Measurements from ENCODE around the gene SEMA4A.

SEMA4A gene

DNA sequence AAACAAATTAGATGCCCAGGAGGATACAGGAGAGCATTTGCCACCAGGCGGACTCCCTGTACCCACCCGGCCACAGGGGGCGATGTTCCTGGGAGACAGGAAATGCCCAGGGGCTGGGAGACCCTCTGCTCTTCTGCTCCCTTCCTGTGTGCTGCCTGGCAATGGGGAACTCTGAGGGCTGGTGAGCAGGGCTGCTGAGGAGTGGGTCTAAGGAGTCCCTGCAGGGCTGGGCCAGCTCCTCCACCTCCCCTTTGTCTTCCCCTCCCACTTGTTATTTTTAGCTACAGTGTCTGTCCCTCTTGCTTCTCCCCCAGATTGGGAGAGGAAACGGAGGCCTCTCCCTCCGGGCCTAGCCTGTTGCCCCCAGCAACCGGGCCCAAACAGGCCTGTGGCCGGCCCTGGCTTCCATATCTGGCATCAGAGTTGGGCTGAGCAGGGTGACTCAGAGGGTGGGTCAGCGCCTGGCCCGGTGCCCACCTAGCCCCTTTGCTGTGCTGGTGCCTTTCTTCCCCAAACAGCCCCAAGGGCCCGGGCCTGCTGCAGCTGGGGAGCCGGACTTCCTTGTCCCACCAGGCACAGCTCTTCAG is 27.2 kb upstream of the SEMA4A start:
- H3K4me3 ChIP-seq (replicated peaks in 1 of 2; ENCODE audit: low read depth in 2 of 2, low read length in 2 of 2) = peak overlapping the region; percentile 17 to 36
- DNase-seq (ENCODE audit: low read depth in 2 of 2) = peak; percentile 98 to 99
- TF ChIP-seq, protein P1, sequence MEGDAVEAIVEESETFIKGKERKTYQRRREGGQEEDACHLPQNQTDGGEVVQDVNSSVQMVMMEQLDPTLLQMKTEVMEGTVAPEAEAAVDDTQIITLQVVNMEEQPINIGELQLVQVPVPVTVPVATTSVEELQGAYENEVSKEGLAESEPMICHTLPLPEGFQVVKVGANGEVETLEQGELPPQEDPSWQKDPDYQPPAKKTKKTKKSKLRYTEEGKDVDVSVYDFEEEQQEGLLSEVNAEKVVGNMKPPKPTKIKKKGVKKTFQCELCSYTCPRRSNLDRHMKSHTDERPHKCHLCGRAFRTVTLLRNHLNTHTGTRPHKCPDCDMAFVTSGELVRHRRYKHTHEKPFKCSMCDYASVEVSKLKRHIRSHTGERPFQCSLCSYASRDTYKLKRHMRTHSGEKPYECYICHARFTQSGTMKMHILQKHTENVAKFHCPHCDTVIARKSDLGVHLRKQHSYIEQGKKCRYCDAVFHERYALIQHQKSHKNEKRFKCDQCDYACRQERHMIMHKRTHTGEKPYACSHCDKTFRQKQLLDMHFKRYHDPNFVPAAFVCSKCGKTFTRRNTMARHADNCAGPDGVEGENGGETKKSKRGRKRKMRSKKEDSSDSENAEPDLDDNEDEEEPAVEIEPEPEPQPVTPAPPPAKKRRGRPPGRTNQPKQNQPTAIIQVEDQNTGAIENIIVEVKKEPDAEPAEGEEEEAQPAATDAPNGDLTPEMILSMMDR (IDR thresholded peaks at IDR 0.05; ENCODE audit: low read depth, low read length) = peak; percentile 68

DNA sequence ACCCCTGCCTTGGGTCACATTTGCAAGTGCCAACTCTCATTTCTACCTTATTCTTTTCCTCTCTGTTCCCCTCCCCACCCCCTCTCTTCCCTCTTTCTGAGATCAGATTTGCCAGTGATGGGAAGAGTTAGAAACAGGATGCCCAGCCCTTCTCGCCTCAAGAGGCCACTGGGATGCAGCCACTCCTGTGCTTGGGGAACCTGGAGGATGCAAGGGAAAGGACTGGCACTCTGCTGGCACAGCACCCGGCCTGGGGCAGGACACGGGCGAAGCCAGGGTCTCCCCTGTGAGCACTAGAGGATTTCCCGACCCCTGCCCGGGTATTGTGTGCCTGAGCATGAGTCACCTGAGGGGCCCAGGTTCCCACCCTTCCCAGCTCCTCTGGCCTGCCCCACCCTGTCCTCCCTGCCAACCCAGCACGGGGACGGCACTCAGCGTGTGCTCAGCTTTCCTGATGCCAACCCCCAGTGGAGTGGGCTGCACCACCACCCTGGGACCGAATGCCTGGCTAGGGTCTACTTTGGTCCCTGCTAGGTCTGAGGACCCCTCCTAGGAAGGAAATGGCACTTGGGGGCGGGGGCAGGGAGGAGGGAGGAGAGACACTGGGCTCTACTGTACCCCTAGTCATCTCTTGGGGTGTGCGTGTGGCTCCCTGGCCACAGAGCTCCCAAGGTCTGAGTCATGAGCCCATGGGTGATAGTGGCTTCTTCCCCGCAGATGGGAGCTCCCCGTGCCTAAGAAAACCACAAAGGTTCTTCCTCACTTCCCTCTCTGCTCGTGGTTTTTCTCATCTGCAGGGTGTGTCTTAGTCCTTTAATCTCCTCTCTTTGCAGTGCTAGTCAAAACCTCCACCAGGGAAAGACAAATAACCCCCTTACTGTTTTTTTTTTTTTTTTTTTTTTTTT is 26.5 kb upstream of the SEMA4A start:
- TF ChIP-seq, protein P1 (IDR thresholded peaks at IDR 0.05; ENCODE audit: low read depth, low read length) = no peak
- peak overlapping the region; percentile 17 to 36 for H3K4me3 ChIP-seq (replicated peaks in 1 of 2; ENCODE audit: low read depth in 2 of 2, low read length in 2 of 2)
- peak; percentile 80 to 93 for DNase-seq (ENCODE audit: low read depth in 2 of 2)

DNA sequence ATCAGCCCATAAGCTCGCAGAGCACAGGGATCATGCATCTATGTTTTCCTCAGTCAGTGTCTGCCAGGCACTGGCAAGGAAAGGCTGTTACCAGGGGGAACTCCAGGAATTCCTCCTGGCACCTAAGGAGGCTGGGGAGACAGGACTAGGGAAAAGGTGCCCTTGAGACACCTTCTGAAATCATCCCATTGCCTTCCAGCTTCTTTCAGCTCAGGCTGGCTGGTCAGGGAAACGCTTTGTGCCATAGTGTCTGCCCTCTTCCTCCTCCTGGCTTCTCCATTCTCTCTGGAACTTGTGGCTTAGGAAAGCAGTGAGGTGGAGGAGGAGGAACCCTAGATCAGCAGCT is 25.1 kb upstream of the SEMA4A start:
- TF ChIP-seq, protein P1 (IDR thresholded peaks at IDR 0.05; ENCODE audit: low read depth, low read length) = no peak

DNA sequence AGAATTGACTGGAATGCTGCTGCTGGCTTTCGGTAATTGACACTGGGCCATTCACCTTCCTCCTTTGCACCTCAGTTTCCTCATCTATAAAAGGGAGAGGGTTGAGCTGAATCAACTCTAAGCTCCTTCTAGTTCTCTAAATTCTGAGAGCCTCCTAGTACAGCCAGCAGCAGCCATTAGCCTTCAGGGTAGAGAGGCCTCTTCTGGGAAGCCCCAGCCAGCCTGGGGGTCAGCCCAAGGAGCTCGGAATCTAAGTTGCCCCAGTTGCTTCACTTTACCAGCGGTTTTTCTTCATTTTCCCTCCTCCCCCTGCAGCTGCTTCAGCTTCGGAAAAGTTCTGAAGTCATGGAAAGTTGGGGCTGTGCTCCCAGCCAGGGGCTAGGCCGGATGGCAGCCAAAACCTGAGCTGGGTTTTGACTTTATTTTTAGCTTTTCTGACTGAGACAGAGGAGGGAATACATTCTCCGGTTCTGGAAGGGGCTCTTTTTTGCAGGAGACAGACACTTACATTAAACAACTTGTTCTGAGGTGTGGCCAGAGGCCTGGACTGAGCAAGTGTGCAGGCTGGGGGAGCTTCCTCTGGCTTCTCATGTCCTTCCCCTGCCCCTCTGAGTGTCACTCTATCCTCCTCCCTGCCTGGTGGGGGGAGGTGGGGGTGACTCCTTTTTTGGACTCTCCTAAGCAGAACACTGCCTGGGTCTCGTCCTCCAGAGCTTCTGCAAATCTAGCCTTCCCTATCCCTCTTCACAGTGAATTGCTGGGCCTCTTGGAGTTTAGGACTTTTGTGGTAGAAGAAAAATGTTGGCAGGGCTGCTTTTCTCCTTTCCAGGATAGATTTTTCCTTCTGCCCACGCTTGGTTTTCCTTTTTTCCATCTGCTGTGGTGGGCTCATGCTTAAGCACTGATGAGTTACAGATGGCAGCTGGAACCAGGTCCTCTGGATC is 24.5 kb upstream of the SEMA4A start:
- peak overlapping the region in 1 of 2 donors; percentile 19 for H3K4me3 ChIP-seq (replicated peaks in 1 of 2; ENCODE audit: low read depth in 2 of 2, low read length in 2 of 2)
- TF ChIP-seq, protein P1 (IDR thresholded peaks at IDR 0.05; ENCODE audit: low read depth, low read length) = no peak
- peak; percentile 74 to 91 for DNase-seq (ENCODE audit: low read depth in 2 of 2)

More for the DNA sequence above, 25.1 kb upstream of the SEMA4A start:
- no peak overlapping the region for H3K4me3 ChIP-seq (replicated peaks in 1 of 2; ENCODE audit: low read depth in 2 of 2, low read length in 2 of 2)
- DNase-seq (ENCODE audit: low read depth in 2 of 2) = no peak

DNA sequence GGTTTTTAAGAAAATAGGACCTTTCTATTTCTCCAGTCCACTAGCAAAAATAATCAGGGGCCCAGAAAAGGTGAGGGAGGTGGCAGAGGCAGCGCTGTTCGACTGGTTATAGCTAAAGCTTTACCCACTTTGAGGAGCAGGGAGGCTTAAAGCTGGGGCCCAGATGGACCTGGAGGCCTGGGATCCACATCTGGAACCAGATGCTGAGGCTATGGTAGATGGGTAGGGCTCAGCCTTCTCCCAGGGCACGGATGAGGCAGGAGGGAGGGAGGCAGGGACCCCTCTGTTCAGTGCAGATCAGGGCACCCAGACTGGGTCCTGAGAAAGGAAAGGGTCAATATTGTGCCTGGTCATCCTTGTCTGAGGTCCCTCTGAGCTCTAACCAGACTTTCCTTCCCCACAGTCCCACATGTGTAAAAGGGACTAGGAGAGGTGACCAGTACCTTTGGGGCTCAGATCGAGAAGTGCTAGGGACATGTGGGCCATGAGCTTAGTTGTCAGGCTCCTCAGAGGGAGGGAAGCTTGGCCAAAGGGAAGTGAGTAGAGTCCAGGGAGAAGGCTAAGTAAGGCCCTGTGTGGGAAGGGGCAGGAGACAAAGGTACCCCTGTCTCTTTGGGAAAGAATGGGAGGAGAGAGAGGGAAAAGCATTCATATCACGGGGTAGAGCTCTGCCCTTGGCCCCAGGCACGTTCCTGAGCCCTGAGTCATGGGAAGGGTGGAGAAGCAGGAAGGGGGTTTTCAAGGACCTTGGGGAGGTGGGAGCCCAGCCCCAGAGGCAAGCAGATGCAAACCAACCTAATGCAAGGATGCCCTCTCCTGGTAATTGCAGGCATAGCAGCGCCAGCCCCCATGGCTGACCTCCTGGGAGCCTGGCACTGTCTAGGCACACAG is 23.5 kb upstream of the SEMA4A start:
- TF ChIP-seq, protein P1 (IDR thresholded peaks at IDR 0.05; ENCODE audit: low read depth, low read length) = peak; percentile 98
- H3K4me3 ChIP-seq (replicated peaks in 1 of 2; ENCODE audit: low read depth in 2 of 2, low read length in 2 of 2) = peak overlapping the region in 1 of 2 donors; percentile 1
- DNase-seq (ENCODE audit: low read depth in 2 of 2) = peak; percentile 98

DNA sequence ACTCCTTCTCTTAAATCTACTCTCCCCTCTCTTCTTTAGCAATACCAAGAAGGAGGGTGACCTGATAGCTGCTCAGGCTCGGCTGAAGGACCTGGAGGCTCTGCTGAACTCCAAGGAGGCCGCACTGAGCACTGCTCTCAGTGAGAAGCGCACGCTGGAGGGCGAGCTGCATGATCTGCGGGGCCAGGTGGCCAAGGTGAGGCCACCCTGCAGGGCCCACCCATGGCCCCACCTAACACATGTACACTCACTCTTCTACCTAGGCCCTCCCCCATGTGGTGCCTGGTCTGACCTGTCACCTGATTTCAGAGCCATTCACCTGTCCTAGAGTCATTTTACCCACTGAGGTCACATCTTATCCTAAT is 22.8 kb upstream of the SEMA4A start:
- DNase-seq (ENCODE audit: low read depth in 2 of 2) = no peak
- no peak overlapping the region for H3K4me3 ChIP-seq (replicated peaks in 1 of 2; ENCODE audit: low read depth in 2 of 2, low read length in 2 of 2)
- TF ChIP-seq, protein P1 (IDR thresholded peaks at IDR 0.05; ENCODE audit: low read depth, low read length) = no peak

Data from cardiac fibroblast (primary cell).